Measurements from ENCODE around the gene TEDDM1.
"Not testable (repeated sequence)": the region's sequence is repeated elsewhere in the genome, so short reads cannot be mapped to it uniquely, and the experiment has no call there.

The TEDDM1 gene

GRCh38 chr1:182405578-182405977 is 5.1 kb upstream of the TEDDM1 start:
- DNase-seq = no peak

GRCh38 chr1:182404781-182405180 is 4.3 kb upstream of the TEDDM1 start:
- no peak for DNase-seq

- no peak for DNase-seq
Observed at GRCh38 chr1:182397653-182398393, 2.6 kb downstream of the TEDDM1 start.

DNA sequence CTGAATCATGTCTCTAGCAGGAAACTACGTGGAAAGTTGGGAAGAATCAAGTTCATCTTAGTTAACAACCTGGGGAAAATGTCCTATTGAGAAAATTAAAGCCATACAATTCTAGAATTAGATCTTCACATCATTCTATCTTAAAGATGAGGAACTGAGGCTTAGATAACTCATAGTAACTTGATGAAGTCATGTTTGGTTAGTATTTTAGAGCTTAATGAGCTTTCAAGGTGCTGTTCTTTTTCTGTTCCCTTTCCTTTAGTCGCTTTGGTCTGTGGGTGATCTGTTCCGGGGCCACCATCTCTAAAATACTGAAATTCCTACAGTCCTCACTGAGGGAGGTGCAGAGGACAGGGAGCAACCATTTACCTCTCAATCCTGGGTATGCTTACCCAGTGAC is 4.6 kb downstream of the TEDDM1 start:
- no peak for DNase-seq

- DNase-seq = no peak
Observed at GRCh38 chr1:182394055-182394775, 6.3 kb downstream of the TEDDM1 start.

GRCh38 chr1:182392050-182393028 is 8.1 kb downstream of the TEDDM1 start:
- peak; percentile 60 for DNase-seq

GRCh38 chr1:182391362-182392049 is 9.0 kb downstream of the TEDDM1 start, which contains the start of gene GLUL:
TSS of gene GLUL (minus strand) at chr1:182391790. CDS start at chr1:182388737, 3,053 bp downstream.
- peak; percentile 93 for DNase-seq

DNA sequence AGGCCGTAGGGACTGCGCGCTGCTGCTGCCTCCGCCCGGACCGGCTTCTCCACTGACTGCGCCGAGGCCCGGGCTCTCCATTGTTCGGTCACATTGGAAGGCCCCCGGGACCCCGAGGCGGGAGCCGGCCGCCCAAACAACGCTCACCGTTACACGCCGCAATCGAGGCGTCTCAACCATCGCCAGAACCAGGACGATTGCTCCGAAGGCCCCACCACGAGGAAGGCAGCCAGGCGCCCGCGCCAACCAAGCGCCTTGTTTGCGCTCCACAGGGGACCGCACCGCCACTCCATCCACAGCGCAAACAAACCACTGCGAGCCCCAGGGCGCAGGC is 9.5 kb downstream of the TEDDM1 start:
- DNase-seq = no peak

DNA sequence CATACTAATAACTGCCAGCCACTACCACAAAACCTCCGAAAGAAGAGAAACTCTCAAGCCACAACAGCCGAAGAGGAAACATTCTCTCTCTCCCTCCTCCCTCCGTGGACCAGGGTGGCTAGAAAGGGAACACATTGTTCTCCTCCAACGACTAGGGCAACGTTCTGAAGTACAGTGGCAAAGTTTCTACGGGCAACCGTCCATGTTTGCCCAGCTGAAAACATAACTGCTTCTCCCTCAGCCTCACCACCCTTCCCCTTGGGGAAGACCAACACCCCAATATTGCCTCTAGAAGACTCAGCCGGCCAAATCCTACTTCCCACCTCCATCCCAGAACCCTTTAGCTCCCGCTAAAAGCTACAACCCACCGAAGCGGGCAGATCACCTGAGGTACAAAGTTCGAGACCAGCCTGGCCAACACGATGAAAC is 10.8 kb downstream of the TEDDM1 start:
- no peak for DNase-seq

- no peak for DNase-seq
Observed at GRCh38 chr1:182388392-182389134, 11.9 kb downstream of the TEDDM1 start.

- DNase-seq = no peak
Observed at GRCh38 chr1:182387566-182387965, 12.9 kb downstream of the TEDDM1 start.

DNA sequence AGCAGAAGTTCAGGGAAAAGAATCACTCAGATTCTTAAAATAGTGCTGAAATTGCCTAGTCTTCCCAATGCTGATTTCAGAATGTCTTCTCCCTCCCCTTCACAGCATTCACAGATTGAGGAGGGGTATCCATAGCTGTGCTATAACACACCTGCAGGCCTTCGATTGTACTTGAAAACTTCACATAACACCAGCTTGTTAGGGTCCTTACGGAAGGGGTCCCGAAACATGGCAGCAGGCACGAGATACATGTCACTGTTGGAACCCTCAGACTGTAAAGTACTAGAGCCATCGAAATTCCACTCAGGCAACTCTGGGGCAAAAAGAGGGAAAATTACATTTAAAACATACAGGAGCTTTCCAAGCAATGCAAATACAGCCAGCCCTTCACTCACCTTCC is 13.5 kb downstream of the TEDDM1 start:
- DNase-seq = no peak

GRCh38 chr1:182385885-182386853 is 14.3 kb downstream of the TEDDM1 start:
- no peak for DNase-seq

DNA sequence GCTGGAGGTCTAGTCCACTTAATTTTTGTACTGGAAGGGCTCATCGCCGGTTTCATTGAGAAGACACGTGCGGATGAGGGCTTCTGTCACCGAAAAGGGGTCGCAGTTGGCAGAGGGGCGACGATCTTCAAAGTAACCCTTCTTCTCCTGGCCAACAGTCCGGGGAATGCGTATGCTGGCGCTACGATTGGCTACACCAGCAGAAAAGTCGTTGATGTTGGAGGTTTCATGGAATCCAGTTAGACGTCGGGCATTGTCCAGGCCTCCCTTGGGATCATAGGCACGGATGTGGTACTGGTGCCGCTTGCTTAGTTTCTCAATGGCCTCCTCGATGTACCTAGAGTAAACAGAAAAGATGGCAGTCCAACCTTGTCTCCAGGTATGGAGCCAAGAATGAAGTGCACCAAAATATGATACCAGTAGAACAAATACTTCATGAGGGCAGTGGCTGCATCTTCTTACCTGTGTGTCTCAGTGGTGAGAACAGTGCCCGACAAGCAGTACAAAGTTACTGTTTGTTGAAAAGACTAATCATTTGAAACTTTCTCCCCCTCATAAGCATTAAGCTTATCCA is 16.0 kb downstream of the TEDDM1 start:
- no peak for DNase-seq

- DNase-seq = no peak
Observed at GRCh38 chr1:182383934-182384333, 16.5 kb downstream of the TEDDM1 start.

- DNase-seq = no peak
Observed at GRCh38 chr1:182383037-182383661, 17.3 kb downstream of the TEDDM1 start.

DNA sequence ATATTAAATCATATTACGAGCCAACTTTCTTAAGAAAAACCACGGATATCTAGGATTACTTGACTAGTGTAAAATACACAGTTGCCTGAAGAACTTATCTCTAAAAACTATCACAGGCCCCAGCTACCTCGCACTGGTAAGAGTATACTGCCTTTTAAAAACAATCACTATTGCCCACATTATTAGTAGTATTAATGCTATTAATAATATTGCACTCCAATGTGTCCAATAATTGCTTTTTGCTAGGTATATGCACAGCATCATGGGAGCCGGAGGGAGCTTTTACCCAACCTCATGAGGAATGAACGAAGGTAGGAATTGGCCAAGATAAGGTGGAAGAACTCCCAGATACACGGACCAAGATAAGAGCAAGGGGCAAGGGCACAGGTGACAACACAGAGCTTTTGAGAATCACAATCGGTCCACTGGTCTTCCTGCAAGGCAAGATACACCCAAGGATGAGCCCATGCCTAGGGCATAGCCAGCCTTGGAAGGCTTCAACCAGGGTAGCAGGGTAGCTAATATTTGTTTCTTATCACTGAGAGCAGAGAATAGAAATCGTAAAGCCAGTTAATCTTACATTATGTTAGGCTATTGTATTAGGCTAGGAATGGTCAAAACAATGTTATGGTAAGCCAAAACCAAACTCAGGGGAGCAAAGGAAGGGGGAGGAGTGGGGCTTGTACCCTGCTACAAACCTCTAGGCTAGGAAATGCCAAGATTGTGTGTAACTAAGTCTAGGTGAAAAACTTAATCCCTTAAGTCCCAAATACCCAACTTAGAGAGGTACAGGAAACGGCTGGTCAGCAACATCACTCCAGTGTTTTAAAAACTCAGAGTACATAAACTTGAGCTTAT is 18.3 kb downstream of the TEDDM1 start:
- no peak for DNase-seq

DNA sequence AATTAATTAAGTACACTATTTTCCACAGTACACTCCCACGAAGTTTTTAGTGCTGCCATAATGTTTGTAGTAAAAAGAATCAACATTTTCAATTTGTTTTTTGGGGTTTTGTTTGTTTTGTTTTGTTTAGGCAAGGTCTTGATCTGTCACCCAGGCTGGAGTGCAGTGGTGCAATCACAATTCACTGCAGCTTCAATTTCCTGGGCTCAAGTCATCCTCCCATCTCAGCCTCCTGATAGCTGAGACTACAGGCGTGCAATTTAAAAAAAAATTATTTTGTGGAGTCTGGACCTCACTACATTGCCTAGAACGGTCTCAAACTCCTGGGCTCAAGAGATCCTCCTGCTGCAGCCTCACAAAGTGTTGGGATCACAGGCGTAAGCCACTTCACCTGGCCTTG is 20.3 kb downstream of the TEDDM1 start:
- DNase-seq = no peak

GRCh38 chr1:182379781-182380180 is 20.7 kb downstream of the TEDDM1 start:
- not testable (repeated sequence) for DNase-seq

Data from NCI-H187 treated with DMSO at 0.1 percent for 48 hours (cell line).